Measurements from ENCODE around the gene MAP2K1.

- TF ChIP-seq CTCF (IDR thresholded peaks at IDR 0.05; ENCODE audit: low read depth, low read length, missing input control) (no peak), GABPA (IDR thresholded peaks at IDR 0.05 in 1 of 2, conservative IDR thresholded peaks at IDR 0.05 in 1 of 2) (no peak), RXRA (IDR thresholded peaks at IDR 0.05) (no peak), RAD21 (IDR thresholded peaks at IDR 0.05) (no peak), YY1 (IDR thresholded peaks at IDR 0.05) (no peak), SP1 (IDR thresholded peaks at IDR 0.05) (no peak), MAX (IDR thresholded peaks at IDR 0.05) (no peak), ATF3 (IDR thresholded peaks at IDR 0.05) (no peak), REST (IDR thresholded peaks at IDR 0.05) (no peak)
Measured at GRCh38 chr15:66456211-66456610, 69.5 kb downstream of the MAP2K1 start.

All from liver (tissue), 3 donors.